ENCODE data around the gene RPLP1.

GRCh38 chr15:69439623-69440022 lies 13.0 kb upstream of the RPLP1 start:
- TF ChIP-seq CTCF (IDR thresholded peaks at IDR 0.05; ENCODE audit: low read length) (no peak), EZH2 (optimal IDR thresholded peaks at IDR 0.05; ENCODE audit: low read depth, low read length) (no peak)
